HG02870 (cell line): ENCODE results near the gene RPTOR.

Source experiments
- ATAC-seq: cut with Tn5 transposase; IDR thresholded peaks from one replicate; pipeline ENCODE4 v1.9.1; 2021; ENCODE audit warnings: mild to moderate bottlenecking, moderate library complexity; ENCODE audit not compliant: unreplicated experiment

RPTOR gene

DNA sequence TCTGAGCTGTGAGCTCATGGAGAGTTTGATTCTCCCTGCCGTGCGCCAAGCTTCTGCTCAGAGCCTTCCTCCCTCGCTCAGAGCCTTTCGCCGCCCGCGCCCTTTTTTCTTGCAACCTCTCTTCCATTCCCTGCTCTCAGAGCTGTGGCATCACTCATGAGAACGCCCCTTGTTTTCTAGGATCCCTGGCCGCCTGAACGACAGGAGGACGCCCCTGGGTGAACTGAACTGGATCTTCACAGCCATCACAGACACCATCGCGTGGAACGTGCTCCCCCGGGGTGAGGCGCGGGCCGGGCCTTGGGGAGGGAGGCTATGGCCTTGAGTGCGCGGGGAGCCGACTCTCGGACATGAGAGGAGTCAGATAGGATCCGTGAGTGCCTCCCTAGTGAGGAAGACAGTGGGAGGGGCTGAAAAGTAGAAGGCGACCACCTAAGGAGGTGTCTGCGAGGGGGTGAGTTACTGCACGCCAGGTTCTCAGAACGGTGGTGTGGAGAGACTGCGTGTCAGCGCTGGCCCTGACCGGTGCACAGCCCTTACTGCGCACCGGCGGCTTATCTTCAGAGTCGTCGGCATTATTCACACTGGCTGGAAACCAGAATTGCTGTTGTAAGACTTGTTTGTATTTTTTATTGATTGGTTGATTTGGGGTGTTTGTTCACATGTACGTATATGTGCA lies 277.5 kb downstream of the RPTOR start:
- ATAC-seq: no peak

DNA sequence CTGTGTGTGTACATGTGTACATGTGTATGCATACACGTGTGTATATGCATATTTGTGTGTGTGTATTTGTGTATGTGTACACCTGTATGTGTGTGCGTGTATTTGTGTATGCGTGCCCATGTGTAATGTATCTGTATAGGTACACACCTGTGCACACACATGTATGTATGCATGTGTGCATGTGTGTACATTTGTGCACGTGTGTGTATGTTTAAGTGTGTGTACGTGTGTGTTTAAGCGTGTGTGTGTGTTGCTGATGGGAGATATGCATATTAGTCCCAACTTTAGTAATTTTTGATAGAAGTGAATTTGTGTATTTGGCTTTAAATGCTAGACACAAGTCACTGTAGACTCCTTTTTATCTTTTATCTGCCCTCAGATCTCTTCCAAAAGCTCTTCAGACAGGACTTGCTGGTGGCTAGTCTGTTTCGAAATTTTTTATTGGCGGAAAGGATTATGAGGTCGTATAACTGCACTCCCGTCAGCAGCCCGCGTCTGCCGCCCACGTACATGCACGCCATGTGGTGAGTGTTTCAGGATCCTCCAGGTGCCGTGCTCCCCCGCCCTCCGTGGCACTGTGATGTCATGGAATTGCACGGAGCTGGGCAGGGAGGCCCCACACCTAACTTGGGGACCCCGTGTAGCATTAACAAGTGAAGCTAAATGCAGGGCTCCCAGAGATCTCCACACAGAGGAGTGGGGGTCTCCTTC lies 278.2 kb downstream of the RPTOR start:
- ATAC-seq: no peak

DNA sequence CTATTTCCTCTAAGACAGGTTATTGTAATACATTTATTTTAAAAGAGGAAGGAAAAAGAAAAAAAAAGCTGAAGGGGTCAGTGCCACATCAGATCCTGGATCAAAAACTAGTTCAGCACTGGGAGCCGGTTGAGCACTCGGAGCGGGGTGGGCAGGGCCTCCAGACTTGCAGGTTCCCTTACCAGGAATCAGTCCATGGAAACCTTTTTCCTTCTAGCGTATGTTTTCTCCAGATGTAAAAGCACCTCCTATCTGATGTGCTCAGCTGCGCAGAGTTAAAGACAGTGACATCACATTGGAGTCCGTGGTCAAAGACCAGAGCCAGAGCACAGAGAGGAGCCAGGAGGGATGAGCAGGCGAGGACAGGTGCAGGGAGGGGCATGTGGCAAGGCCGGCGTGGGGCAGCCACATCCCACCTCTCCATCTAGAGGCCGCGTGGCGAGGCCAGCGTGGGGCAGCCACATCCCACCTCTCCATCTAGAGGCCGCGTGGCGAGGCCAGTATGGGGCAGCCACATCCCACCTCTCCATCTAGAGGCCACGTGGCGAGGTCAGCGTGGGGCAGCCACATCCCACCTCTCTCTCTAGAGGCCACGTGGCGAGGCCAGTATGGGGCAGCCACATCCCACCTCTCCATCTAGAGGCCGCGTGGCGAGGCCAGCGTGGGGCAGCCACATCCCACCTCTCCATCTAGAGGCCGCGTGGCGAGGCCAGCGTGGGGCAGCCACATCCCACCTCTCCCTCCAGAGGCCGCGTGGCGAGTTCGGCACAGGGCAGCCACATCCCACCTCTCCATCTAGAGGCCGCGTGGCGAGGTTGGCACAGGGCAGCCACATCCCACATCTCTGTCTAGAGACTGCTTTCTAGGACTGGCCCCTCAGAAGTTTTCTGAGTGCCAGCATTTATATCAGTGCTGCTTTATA lies 280.2 kb downstream of the RPTOR start:
- no peak for ATAC-seq

DNA sequence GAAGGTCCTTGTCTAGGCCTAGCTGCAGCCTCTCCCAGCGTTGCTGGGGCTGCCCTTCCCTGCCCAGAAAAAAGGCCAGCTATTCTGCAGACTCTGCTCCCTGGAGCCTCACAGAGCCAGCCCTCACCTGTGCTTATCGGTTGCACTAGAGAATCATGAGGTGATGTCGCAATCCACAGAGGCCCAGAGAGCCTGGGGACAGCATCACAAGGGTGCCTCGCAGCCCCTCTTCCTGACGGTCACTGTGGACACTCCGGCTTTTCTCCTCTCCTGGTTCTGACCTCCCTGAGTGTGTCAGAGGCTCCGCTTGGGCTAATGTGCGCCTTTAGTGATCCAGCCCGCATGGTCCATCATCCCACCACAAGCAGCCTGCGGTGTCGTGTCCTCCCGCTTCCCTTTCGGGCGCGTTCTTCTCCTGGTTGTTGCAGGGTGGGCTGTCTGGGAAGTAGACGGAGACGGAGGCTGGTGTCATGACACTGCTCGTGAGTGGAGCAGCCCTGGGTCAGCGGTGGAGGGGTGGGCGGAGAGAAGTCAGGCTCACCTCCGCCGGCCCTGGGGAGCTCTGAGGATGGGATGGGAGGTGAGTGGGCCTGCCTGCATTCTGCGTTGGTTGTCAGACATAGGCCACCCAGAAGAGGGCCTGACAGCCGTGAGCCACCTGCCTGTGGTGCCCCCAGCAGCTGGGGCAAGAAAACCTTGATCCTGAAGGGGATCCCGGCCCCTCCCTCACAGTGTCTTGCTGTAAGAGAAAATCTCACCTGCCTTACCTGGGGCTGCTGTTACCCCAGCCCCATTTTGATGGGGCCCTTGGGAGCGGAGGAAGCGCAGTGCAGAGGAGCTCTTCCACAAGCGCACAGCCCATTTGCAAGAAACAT lies 281.1 kb downstream of the RPTOR start:
- ATAC-seq: no peak

DNA sequence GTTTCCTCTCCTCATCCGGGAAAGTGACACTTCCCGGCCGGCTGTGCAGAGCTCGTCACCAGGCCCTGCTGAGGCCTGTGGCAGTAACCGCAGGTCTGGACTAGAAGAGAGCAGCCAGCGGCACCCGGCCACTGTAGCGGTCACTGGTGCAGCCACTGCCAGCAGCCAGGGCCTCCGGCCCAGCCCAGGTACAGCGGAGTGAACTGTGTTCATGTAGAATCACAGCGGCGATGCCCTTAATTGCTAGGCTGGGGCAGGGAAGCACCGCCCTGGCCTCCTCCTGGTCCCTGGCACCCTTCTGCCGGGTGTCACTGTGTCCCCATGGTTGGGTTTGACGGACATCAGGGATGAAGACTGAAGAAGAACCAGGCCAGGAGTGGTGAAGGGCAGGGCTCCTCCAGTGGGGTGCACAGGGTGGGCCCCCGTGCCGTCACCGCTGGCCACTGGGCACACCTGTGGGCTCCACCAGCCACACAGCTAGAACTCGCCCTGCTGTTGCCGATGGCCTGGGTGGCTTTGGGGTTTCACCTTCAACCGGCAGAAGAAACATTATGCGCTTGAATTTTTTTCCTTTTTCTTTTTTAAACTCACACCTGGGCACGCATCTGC lies 281.8 kb downstream of the RPTOR start:
- ATAC-seq: no peak

DNA sequence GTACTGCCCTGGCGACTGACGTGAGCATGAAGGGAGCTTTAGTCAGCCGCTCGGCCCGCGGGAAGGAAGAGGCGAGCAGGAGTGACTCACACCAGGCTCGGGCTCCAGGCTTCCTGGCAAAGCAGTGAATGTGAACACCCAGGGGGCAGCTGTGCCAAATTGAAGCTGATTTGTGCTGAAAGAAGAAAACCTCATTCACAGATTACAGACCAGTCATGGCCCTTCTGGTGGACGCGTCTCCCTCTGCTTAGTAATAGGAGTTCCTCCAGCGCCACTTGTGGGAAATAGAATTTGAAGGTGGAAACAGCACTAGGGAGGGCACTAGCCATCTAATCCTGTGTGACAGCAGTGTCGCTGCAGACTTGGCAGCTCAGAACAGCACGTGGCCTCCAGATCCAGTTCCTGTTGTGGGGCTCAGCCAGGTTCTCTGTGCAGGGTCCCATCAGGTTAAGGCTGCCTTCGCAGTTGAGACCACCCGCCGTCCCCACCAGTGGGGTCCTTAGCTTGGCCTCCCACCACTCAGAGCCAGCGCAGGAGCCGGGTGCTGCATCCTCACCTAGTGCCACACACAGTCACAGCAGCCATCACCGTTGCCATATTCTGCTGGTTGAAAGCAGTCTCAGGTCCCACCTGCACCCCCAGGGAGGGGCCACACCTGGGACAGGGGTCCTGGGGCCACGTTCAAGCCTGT lies 282.5 kb downstream of the RPTOR start:
- ATAC-seq: no peak

DNA sequence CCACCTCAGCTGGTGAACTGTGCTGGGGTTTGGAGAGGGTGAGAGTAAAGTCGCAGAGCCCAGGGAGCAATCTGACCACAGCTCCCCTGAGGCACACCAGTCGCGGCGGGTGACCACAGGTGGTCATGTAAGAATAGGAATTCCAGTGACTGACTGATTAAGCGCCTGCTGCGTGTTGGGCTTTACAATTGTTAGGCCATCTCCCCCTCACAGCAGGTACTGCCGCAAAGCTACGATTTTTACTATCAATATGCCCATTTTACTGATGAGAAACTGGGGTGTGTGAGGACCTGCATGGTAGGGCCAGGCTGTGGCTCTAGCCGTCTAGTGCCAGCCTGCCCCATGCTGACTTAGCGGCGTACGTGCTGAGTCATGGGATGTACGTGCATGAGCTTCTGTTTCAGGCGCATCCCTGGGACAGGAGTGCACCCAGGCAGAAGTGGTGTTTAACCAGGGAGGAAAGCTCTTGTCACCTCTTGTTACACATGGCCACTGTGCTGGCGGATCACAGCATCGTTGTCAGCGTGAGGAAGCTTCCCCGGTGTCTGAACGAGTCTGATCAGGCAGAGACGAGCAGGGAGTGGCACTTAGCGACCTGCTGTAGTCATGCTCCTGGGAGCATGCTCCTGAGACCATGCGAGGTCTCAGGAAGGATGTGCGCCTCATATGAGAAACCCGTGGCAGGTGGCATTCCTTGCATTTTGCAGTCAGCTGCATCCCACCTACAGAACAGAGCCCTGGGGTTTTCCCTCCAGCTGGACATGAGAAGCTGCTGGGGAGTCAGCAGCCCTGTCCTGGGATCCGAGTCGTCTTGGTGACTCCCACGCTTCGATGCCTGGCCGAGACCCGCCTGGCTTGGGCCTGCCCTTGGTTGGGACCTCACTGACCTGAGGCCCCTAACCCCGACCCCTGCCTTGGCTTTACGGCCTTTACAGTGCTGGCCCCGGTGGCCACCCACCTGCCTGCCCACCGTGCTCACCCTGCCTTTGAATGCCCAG lies 283.3 kb downstream of the RPTOR start:
- ATAC-seq: no peak

DNA sequence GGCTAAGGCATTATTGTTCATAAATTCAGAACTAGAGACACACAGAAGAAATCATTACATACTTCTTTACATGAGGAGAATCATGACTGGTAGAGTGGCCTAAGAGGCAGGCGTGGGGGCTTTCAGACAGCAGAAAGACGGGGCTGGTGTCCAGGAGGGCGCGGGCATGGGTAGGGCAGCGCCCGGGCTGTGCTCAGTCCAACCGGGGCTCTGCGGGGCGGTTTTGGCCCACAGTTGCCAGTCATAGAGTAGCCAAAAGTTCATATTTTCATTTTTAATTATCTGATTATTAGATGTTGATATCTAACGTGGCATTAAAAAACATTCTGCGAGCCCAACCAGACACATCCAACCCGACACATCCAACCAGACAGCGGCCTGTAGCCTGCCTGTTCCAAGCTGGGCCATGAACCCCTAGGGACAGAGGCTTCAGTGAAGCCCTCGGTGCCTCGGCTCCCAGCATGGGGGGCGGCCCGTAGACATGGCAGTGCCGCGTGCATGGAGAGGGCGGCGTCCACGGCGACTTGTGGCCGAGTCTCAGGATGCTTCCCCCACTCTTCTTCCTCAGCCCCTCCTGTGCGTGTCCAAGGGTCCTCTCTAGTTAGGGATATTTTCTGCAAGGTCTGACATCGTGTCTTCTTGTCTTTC lies 284.7 kb downstream of the RPTOR start:
- ATAC-seq: no peak

DNA sequence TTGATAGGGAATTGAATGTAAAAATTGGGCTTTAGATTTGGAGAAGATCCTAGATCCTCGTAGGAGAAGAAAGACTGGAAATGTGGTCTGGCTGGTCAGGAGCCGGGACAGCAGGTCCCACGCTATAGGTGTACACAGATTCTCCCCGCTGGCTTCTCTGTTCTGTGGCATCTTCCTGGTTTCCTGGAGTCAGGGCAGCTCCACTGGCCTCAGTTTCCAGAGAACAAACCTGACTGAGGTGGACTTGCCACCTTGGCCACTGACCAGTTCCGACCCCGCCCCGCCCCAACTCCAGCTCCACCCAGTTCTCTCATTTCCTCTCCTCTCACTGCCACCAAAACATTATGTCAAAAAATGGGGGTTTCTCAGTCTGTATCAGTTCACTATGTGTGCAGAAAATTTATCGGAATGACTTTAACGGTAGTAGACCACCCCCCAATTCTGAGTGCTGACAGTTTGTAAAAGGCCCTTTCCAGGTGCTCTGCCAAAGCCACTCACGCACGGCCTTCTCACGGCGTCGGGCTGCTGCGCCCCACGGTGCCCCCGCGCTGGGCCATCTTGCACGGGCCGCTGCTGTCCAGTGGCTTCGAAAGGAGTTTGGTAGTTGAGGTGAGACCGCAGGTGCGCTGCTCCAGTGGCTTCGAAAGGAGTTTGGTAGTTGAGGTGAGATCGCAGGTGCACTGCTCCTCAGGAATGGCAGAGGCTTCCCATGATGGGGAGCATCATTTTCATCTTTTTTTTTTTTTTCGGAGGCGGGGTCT lies 285.6 kb downstream of the RPTOR start:
- no peak for ATAC-seq

DNA sequence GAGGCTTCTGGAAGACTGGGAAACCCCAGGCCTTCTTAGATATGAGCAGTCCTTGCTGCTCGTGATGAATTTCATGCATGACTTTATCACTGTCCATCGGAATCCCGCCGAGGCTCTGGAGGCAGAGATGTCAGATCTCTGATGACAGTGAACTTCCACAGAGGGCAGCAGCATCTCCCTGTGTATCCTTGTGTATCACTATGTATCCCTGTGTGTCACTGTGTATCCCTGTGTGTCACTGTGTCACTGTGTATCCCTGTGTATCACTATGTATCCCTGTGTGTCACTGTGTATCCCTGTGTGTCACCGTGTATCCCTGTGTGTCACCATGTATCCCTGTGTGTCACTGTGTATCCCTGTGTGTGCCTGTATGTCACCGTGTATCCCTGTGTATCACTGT lies 286.9 kb downstream of the RPTOR start:
- ATAC-seq: no peak

DNA sequence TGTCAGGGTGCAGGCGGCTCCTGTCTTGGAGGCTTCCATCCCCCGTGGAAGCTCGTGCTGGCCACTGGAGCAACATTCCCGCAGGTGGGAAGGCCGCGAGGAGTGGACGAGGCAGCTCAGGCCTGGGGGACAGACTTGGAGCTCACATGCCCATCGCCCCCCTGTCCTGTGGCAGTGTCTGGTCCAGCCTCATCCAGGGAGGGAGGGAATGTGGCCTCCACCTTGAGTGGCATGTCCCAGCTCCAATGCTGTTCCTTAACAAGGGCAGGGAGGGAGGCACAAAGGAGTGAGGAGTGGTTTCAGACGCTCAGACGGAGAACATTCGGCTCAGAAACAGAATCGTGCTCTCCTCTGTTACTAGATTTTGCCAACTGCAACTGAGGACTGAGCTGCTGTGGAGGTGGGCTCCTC lies 287.6 kb downstream of the RPTOR start:
- ATAC-seq: no peak

DNA sequence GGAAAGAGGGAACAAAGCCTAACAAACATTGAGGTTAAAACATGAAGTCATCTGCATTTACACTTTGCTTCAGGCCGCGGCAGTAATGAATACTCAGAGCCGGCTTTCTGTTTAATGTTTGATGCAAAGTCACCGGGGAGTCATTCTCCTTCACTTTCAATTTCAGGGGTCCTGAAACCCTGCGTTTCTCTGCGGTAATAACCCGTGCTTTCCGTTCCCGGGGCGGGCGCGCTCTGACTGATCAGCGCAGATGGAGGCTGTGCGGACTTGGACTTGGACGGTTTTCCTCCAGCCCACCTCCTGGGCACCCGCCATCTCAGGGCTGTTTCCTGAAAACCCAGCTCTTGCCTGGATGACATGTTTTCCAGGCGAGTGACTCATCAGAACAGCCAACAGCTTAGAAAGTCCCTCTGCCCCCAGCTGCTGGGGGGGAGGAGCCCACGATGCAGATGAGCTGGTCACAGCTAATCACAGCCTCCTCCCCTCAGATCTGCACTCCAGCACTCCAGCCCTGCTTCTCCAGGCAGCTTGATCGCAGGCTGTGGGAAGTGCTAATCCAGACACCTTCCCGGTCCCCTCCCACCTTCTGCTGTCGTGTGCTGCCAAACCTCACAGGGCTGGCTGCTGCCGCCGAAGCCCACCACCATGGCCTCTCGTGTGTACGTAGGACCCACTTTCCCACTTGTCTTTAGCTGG lies 288.4 kb downstream of the RPTOR start:
- ATAC-seq: peak; percentile 73

DNA sequence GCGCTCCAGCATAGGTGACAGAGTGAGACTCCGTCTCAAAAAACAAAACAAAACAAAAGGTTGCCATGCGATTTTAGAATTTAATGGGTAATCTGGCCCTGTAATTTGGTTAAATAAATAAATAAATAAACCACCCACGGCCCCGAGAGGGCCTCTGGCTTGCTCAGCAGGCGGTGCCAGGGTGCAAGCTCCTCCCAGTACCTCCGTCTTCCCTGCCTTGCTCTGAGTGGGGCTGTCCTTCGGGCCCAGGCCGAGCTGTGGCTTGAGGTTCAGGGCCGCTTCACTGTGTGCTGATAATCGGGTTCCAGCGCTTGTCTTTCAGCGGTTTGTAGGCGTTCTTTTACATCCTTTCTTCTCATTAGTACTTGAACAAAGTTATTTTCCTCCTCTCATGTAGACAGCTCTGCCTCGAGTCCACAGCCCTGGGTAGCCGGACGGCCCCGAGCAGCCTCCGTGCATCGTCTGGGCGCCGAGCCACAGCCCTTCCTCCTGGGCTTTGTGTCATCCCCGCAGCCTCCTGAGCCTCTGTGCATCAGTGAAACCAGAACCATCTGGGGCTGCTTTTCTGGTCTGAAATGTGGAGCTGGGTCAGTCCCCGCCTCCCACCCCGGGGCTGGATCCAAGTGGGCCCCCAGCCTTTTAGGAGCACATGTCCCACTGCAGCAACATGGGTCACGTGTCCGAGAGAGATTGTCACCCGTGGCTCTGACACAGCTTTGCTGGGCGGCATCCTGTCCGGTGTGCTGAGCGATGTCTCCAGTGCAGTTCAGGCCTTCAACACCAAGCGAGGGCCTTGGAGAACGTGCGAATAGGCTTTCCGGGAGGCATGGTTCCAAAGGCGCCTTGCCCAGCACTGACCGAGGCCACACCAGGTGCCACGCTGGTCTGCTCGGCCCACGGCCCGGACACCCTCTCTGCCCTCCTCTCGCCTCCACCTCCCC lies 289.6 kb downstream of the RPTOR start:
- no peak for ATAC-seq

DNA sequence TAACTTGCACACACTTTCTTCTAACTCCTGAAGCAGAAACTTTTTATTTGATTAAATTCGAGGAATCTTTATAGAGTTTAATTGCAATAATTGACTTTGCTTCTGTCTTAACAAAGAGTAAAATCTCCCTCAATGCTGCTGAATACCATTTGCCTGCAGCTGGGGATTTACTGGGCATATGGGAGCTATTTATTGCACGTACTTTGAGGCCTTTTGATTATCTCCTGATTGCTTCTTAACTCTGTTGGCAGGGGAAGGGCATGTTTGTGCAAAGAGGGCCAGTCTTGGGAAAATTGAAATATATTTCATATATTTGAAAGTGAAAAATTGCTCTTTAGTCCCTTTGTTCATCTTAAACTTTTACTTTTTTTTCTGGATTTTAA lies 290.2 kb downstream of the RPTOR start:
- no peak for ATAC-seq

DNA sequence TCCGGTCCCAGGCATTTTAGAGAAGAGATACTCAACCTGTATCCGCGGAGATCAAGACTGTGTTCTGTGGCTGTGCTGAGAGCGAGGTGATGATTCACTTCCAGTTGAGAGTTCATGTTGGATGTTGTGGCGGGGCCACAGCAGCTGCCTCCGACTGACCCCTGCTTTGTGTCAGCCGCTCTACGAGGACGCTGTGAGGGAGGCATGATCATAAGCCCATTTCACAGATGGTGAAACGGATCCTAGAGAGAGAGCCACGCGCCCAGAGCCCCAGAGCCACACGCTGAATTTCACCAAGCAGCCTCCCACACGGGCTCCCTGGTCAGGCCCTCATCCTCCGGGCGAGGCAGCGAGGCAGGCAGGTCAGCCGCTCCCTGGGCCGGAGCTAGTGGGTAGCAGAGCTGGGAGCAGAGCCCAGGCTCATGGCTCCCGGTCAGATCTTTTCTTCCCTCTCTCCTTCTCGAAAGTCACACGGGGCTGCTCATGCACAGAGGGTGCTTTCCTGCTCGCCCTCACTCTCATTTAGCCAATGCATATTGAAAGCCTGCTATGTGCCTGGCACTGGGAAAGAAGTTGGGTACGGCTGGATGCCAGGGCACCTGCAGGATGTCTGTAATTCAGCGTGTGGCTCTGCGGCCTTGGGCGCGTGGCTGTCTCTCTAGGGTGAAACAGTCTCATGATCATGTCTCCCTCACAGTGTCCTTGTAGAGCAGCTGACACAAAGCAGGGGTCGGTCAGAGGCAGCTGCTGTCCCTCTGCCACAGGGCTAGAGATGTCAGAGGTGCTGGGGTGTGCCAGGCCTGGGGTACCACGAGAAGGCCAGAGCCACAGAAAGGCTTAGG lies 291.4 kb downstream of the RPTOR start:
- no peak for ATAC-seq
